Measurements from ENCODE around the gene TEX19.

DNA sequence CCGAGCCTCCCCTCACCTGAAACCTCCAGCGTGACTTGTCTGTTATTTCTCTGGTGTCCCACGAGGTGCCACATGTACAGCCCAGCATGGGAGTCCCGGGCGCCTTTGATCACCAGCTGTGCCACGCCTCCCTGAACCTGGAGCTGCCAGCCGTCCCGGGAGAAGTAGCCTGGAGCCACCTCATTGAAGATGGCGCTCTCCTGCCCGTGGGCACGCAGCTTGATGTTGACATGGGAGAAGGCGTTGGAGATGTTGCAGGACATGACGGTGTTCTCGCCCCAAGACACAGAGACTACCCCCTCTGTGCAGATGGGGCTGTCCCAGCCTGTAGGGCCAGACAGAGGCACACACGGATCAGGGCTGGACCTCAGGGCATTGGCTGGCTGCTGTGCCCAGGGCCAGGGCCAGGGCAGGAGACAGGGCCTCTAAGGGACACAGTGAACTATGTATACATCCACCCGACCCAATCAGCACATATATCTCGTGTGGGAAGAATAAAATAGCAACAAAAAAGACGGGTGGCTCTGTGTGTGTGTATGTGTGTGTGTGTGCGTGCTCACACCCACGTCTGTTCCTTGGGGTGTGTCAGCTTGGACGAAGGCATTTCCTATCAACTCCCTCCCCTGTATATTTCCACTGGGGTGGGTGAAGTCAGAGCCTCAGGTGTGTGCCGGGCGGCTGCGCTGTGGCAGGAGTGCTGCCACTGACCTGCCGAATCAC is 34.3 kb upstream of the TEX19 start:
- TF ChIP-seq MXI1 (IDR thresholded peaks at IDR 0.05; ENCODE audit: borderline replicate concordance, low read depth, low read length) (no peak), SMC3 (IDR thresholded peaks at IDR 0.05; ENCODE audit: low read depth, low read length) (no peak), RAD21 (IDR thresholded peaks at IDR 0.05; ENCODE audit: low read length) (no peak), CTCF (conservative IDR thresholded peaks at IDR 0.05; ENCODE audit: low read depth, low read length) (no peak), CHD1 (IDR thresholded peaks at IDR 0.05; ENCODE audit: low read depth, low read length) (no peak), CEBPB (IDR thresholded peaks at IDR 0.05; ENCODE audit: low read depth, low read length) (no peak), FOS (IDR thresholded peaks at IDR 0.05; ENCODE audit: low read depth, low read length) (no peak)

Data from IMR-90 (cell line).